NCI-H2196 treated with DMSO at 0.1 percent for 48 hours (cell line): Measurements from ENCODE around the gene FXYD6.
"Not testable (repeated sequence)": the region's sequence is repeated elsewhere in the genome, so short reads cannot be mapped to it uniquely, and the experiment has no call there.

Source experiments
- DNase-seq: peaks from one replicate; lab custom pipeline; 2025; ENCODE audit not compliant: unreplicated experiment; lab: John Stamatoyannopoulos, UW

The FXYD6 gene

GRCh38 chr11:117819096-117820040 lies 57.1 kb downstream of the FXYD6 start:
- DNase-seq = peak; percentile 72

- DNase-seq = no peak
Observed at GRCh38 chr11:117818041-117818873, 58.2 kb downstream of the FXYD6 start.

- peak; percentile 56 for DNase-seq
Observed at GRCh38 chr11:117817368-117818040, 59.0 kb downstream of the FXYD6 start.

DNA sequence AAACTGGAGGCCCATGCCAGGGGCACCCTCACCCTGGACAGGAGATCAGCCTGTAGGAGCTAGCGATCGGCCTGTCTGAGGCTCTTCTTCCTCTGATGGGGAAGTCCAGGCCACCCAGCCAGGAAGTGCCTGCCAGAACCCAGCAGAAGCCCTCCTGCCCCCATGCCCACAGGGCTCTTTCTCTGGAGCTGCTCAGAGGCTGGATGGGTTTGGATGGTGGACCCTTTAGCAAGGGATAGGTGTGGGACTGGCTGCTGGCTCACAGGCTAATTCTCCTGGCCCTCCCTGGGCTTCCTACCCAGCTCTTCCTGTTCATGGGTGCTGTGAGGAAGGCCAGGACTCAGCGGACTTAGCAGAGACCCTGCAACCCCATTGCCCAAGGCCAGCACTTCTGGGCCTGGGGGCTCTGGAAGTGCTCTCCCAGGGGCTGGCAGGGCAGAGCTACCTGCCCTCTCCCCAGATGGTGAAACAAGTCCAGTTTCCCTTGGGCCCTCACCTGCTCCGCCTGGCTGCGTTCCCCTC lies 59.6 kb downstream of the FXYD6 start:
- DNase-seq = no peak

GRCh38 chr11:117816151-117816741 lies 60.2 kb downstream of the FXYD6 start:
- DNase-seq = no peak

- no peak for DNase-seq
Observed at GRCh38 chr11:117815262-117815803, 61.1 kb downstream of the FXYD6 start.

DNA sequence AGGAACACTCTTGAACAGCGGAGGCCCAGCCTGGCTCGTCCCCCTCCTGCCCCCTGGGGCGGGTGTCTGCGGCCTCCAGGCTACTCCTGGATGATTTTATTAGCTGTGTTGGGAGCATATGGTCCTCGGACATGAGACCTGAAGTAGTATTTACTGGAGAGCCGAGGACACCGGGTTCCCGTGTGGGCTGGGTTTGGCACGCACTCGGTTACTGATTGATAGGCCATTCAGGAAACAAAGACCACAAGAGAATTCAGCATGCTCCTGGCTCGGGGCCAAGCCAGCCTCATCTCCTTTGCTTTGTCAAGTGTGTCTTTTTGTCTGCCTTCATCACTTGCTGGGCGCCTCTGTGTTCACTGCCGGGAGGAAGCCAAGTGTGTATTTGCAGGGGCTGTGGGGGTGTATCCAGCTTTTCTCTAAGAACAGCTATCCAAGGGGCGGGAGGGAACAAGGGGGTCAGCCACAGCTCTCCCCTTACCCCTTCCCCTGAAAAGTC lies 61.6 kb downstream of the FXYD6 start:
- DNase-seq = peak; percentile 59

- DNase-seq = no peak
Observed at GRCh38 chr11:117814204-117814765, 62.2 kb downstream of the FXYD6 start.

DNA sequence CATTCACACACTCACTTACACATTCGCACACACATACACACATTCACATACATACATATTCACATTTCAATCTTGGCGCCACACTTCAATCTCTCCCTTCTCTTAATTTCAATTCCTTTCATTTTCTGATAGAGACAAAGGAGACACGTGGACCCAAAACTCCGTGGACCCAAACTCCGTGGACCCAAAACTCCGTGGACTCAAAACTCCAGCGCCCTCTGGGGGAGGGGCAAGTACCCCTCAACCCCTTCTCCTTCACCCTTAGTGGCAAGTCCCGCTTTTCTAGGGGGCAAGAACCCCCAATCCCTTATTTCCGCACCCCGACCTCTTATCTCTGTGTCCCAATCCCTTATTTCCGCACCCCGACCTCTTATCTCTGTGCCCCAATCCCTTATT lies 66.4 kb downstream of the FXYD6 start:
- DNase-seq = not testable (repeated sequence)

DNA sequence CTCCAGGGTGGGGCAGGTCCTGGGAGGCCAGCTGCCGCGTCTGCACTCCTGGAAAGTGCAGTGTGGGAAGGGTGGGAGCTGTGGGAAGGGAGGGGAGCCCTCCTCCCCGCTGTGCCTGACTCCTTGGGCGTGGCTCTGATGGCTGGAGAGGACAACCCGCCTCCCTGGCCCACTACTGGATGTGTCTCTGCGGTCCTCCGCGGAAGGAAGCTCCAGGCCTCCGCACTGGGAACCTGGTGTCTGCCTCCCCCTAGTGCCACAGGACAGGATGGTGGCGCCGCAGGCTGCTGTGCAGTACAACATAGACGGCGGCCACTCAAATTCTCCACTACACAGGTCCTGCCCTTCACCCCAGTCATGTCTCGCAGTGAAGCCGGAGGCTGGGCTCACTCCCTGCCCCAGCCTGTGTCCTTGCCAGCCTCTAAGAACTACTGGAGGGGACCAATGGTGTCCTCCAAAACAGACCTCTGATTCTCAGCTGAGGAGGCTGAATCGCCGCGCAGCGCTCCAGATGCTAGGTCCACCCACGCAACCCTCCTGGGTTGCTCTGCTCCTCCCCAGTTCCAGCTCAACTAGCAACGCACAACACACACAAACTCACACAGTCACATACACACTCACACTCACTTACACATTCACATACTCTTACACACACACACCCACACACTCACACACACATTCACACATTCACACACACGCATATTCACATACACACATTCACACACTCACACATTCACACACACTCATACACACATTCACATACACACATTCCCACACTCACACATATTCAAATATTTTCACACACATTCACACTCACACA lies 67.0 kb downstream of the FXYD6 start:
- DNase-seq = peak; percentile 68

DNA sequence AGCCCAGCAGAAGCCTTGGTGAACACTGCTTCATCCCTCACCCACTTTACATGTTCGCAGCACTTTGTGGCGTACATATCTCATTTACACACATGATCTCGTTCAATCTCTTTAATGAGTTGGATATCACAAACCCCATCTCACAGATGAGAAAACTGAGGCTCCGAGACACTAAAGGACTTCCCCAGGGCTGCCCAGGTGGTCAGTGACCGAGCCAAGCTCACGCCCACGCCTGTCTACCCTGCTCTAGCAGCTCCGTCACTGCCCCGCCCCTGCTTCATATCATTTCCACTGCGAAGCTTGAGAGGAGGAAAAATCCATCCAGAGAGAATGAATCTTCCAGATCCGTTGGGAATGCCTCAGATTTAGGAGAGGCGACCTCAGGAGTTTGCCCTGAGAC lies 67.7 kb downstream of the FXYD6 start:
- DNase-seq = no peak

- DNase-seq = peak; percentile 53
Observed at GRCh38 chr11:117807482-117808327, 68.8 kb downstream of the FXYD6 start.

GRCh38 chr11:117806846-117807245 lies 69.6 kb downstream of the FXYD6 start:
- DNase-seq = no peak

DNA sequence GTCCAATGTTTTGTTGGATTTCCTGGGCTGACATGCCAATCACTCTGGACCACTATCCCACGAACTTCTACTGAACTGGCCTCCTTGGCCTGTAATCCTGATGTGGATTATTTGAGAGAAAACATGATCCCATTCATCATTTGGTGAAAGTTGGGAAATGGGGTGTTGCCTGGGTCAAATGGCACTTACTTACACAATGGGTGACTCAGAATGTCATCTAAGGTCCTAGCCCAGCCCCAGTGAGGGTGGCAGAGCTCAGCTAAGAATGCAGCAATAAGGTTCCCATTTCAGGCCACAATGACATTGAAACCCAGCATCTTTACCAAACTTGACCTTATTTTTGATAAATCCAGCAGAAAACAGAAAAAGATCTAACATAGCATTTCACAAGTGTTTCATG lies 71.4 kb downstream of the FXYD6 start:
- no peak for DNase-seq

DNA sequence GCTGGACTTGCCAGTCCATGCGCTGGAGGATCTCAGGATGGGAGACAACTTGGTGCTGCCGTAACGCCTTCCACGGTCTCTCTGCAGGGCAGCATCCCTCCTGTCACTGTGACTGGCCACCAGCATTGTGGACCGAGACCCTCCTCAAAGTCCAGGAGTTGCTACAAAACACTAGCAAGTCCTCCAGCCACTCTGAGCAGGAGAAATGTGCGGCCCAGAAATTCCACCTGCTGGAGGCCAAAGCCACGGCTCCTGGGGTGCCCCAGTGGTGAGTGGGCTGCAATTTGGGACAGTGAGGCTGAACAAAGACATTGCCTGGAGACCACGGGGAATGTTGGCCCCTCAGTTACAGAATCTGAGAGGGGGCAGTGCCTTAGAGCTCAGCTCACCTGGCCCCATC lies 72.6 kb downstream of the FXYD6 start:
- no peak for DNase-seq

DNA sequence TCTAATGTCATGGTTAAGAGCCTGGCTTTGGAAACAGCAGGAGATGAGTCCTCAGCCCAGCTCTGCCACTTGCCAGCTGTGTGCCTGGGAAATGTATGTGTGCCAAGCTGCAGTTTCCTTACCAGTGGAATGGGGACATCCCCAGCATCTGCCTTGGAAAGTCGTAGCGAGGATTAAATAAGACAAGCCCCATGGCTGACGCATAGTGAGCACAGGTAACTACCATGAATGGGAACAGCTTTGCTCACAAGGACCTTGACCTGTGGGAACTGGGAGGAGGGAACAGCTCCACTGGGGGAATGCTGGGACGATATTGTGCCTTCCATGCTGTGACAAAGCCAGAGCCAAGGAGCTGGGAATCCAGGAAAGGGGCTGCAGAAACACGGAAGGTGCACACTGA lies 76.8 kb downstream of the FXYD6 start:
- DNase-seq = no peak

- DNase-seq = no peak
Observed at GRCh38 chr11:117796872-117797529, 79.5 kb downstream of the FXYD6 start, which contains the start of gene DSCAML1. DSCAML1 (minus strand) TSS chr11:117797216; CDS start chr11:117797079, 137 bp downstream.
